GM18519 (cell line): ENCODE results near the gene BPIFB4.

ENCODE experiments used
- ATAC-seq: cut with Tn5 transposase; IDR thresholded peaks from one replicate; pipeline ENCODE4 v1.9.1; 2021; ENCODE audit warnings: mild to moderate bottlenecking, moderate library complexity; ENCODE audit not compliant: unreplicated experiment, low FRiP score

BPIFB4 gene

GRCh38 chr20:33154252-33154651 is 74.8 kb downstream of the BPIFB4 start:
- no peak for ATAC-seq

GRCh38 chr20:33158637-33159385 is 79.4 kb downstream of the BPIFB4 start:
- ATAC-seq: no peak

GRCh38 chr20:33159713-33160112 is 80.3 kb downstream of the BPIFB4 start:
- ATAC-seq: no peak

GRCh38 chr20:33160681-33161080 is 81.2 kb downstream of the BPIFB4 start:
- no peak for ATAC-seq
